ENCODE data around the gene NXPE3.

GRCh38 chr3:101796077-101796680 lies 17.2 kb downstream of the NXPE3 start:
- TF ChIP-seq CTCF (optimal IDR thresholded peaks at IDR 0.05 in 1 of 3, IDR thresholded peaks at IDR 0.05 in 1 of 3, conservative IDR thresholded peaks at IDR 0.05 in 1 of 3; ENCODE audit: extremely low read depth in 1 of 3, insufficient read depth in 2 of 3, low read length in 3 of 3): no peak
- TF ChIP-seq EZH2 (IDR thresholded peaks at IDR 0.05; ENCODE audit: low read length): no peak

All from keratinocyte (primary cell).